GM18868 (cell line): ENCODE results near the gene CHPT1.
A peak's percentile ranks its signal among the peaks of the same experiment; 100 is the strongest.

Experiments
- ATAC-seq: cut with Tn5 transposase; IDR thresholded peaks from one replicate; pipeline ENCODE4 v1.9.1; 2021; ENCODE audit warnings: mild to moderate bottlenecking, moderate library complexity; ENCODE audit not compliant: unreplicated experiment

The CHPT1 gene

GRCh38 chr12:101761350-101761749 is 63.9 kb downstream of the CHPT1 start:
- no peak for ATAC-seq

GRCh38 chr12:101761781-101762180 is 64.3 kb downstream of the CHPT1 start:
- ATAC-seq = no peak

GRCh38 chr12:101763246-101763931 is 65.9 kb downstream of the CHPT1 start:
- no peak for ATAC-seq

GRCh38 chr12:101764051-101764792 is 66.8 kb downstream of the CHPT1 start:
- no peak for ATAC-seq

- ATAC-seq = no peak
Observed at GRCh38 chr12:101767537-101767936, 70.1 kb downstream of the CHPT1 start.

GRCh38 chr12:101768781-101769180 is 71.3 kb downstream of the CHPT1 start:
- ATAC-seq = no peak

GRCh38 chr12:101769865-101770264 is 72.4 kb downstream of the CHPT1 start:
- ATAC-seq = no peak

- no peak for ATAC-seq
Observed at GRCh38 chr12:101772012-101772775, 74.8 kb downstream of the CHPT1 start.

- ATAC-seq = peak; percentile 77
Observed at GRCh38 chr12:101773650-101774162, 76.3 kb downstream of the CHPT1 start.

GRCh38 chr12:101775816-101776215 is 78.4 kb downstream of the CHPT1 start:
- ATAC-seq = no peak

GRCh38 chr12:101777485-101777884 is 80.0 kb downstream of the CHPT1 start:
- ATAC-seq = no peak

GRCh38 chr12:101777978-101778377 is 80.5 kb downstream of the CHPT1 start:
- no peak for ATAC-seq
